Measurements from ENCODE around the gene GJA10.

Gene GJA10

GRCh38 chr6:89932245-89932802 lies 38.1 kb downstream of the GJA10 start:
- no peak for DNase-seq (ENCODE audit: low read depth in 1 of 2, low spot score in 1 of 2)
- TF ChIP-seq GABPA (IDR thresholded peaks at IDR 0.05; ENCODE audit: low read depth) (no peak), POLR2AphosphoS5 (IDR thresholded peaks at IDR 0.05; ENCODE audit: low read depth) (no peak), REST (IDR thresholded peaks at IDR 0.05; ENCODE audit: insufficient replicate concordance, low read depth) (no peak), SPI1 (IDR thresholded peaks at IDR 0.05; ENCODE audit: borderline replicate concordance, low read depth) (no peak), CTCF (IDR thresholded peaks at IDR 0.05; ENCODE audit: insufficient read depth, low read length) (no peak)
- Histone ChIP-seq H3K4me3 (replicated peaks; ENCODE audit: insufficient read depth, low read length) (no peak overlapping the region), H3K27ac (replicated peaks) (no peak overlapping the region), H3K27me3 (ENCODE audit: insufficient read depth, poor library complexity, severe bottlenecking) (no peaks in the 10 kb centered on the region)

- TF ChIP-seq POLR2AphosphoS5 (IDR thresholded peaks at IDR 0.05; ENCODE audit: low read depth) (no peak), CTCF (IDR thresholded peaks at IDR 0.05; ENCODE audit: insufficient read depth, low read length) (no peak), REST (IDR thresholded peaks at IDR 0.05; ENCODE audit: insufficient replicate concordance, low read depth) (no peak), GABPA (IDR thresholded peaks at IDR 0.05; ENCODE audit: low read depth) (no peak), SPI1 (IDR thresholded peaks at IDR 0.05; ENCODE audit: borderline replicate concordance, low read depth) (no peak)
- Histone ChIP-seq H3K27me3 (ENCODE audit: insufficient read depth, poor library complexity, severe bottlenecking) (no peaks in the 10 kb centered on the region), H3K4me3 (replicated peaks; ENCODE audit: insufficient read depth, low read length) (no peak overlapping the region), H3K27ac (replicated peaks) (no peak overlapping the region)
- no peak for DNase-seq (ENCODE audit: low read depth in 1 of 2, low spot score in 1 of 2)
These were observed 40.6 kb downstream of the GJA10 start for GRCh38 chr6:89934685-89935366.

GRCh38 chr6:89936177-89936576 lies 41.9 kb downstream of the GJA10 start:
- TF ChIP-seq GABPA (IDR thresholded peaks at IDR 0.05; ENCODE audit: low read depth), result no peak
- TF ChIP-seq REST (IDR thresholded peaks at IDR 0.05; ENCODE audit: insufficient replicate concordance, low read depth), result no peak
- no peak for TF ChIP-seq SPI1 (IDR thresholded peaks at IDR 0.05; ENCODE audit: borderline replicate concordance, low read depth)
- no peak for TF ChIP-seq POLR2AphosphoS5 (IDR thresholded peaks at IDR 0.05; ENCODE audit: low read depth)
- no peak for TF ChIP-seq CTCF (IDR thresholded peaks at IDR 0.05; ENCODE audit: insufficient read depth, low read length)
- no peak overlapping the region for H3K4me3 ChIP-seq (replicated peaks; ENCODE audit: insufficient read depth, low read length)
- no peak overlapping the region for H3K27ac ChIP-seq (replicated peaks)
- H3K27me3 ChIP-seq (ENCODE audit: insufficient read depth, poor library complexity, severe bottlenecking), result no peaks in the 10 kb centered on the region
- DNase-seq (ENCODE audit: low read depth in 1 of 2, low spot score in 1 of 2), result no peak

Measured in HL-60 (cell line).